Karpas-422 (cell line): ENCODE data around the gene MT3. TPM values are rescaled to one million over a fixed set of nuclear protein-coding genes. Genes with fewer than 3 reads are reported as not detected.
A peak's percentile ranks its signal among the peaks of the same experiment; 100 is the strongest.

Experiments used
- DNase-seq: peaks from one replicate; pipeline ENCODE4 v3.0.0-alpha.2; 2015
- H2AFZ ChIP-seq: fragments of 200-600 bp; sonication (generic); 2 replicates; pipeline ENCODE4 v1.6.1; 2014; ENCODE audit warnings: antibody characterized with exemption, low read length, mixed read lengths
- H3K27ac ChIP-seq: fragments of 200-600 bp; sonication (generic); 2 replicates; pipeline ENCODE4 v1.5.1; 2014; ENCODE audit warnings: mild to moderate bottlenecking, low read length, moderate library complexity
- H3K27me3 ChIP-seq: fragments of 200-600 bp; sonication (generic); 2 replicates; pipeline ENCODE4 v1.6.1; 2014; ENCODE audit warnings: low read length, mixed read lengths
- H3K36me3 ChIP-seq: fragments of 200-600 bp; sonication (generic); 2 replicates; pipeline ENCODE4 v1.6.1; 2014; ENCODE audit warnings: low read length, mixed read lengths; ENCODE audit not compliant: insufficient read depth
- H3K4me1 ChIP-seq: fragments of 200-600 bp; sonication (generic); 2 replicates; pipeline ENCODE4 v1.6.1; 2014; ENCODE audit warnings: mild to moderate bottlenecking, low read length, mixed read lengths
- H3K4me2 ChIP-seq: fragments of 200-600 bp; sonication (generic); 2 replicates; pipeline ENCODE4 v1.6.1; 2014; ENCODE audit warnings: low read length, low read depth, mild to moderate bottlenecking; ENCODE audit not compliant: poor library complexity, severe bottlenecking
- H3K4me3 ChIP-seq: fragments of 200-600 bp; sonication (generic); 2 replicates; pipeline ENCODE4 v1.5.1; 2014; ENCODE audit warnings: mild to moderate bottlenecking, antibody characterized with exemption, low read length, mixed read lengths
- H3K79me2 ChIP-seq: fragments of 200-600 bp; sonication (generic); 2 replicates; pipeline ENCODE4 v1.6.1; 2014; ENCODE audit warnings: mild to moderate bottlenecking, low read length, mixed read lengths
- H3K9ac ChIP-seq: fragments of 200-600 bp; sonication (generic); 2 replicates; pipeline ENCODE4 v1.6.0; 2014; ENCODE audit warnings: low read length
- H3K9me2 ChIP-seq: fragments of 200-600 bp; sonication (generic), shearing (Covaris generic); replicated peaks from 2 replicates; pipeline ENCODE4 v1.6.0; 2014; ENCODE audit warnings: mild to moderate bottlenecking, low read length, moderate library complexity; ENCODE audit not compliant: insufficient read depth
- H3K9me3 ChIP-seq: fragments of 300-700, 200-600 bp; sonication (generic); 2 replicates; pipeline ENCODE4 v1.6.1; 2014; ENCODE audit warnings: low read length, mixed read lengths
- H4K20me1 ChIP-seq: fragments of 200-600 bp; sonication (generic); 2 replicates; pipeline ENCODE4 v1.6.1; 2014; ENCODE audit warnings: mild to moderate bottlenecking, antibody characterized with exemption, low read length, low read depth; ENCODE audit not compliant: insufficient read depth
- total RNA-seq: library from RNA; depleted of rRNA; stranded (reverse); fragments of >200 nt; shearing (Covaris generic); gene quantifications from 2 replicates; pipeline ENCODE4 v1.2.3, GENCODE V29; 2014; ENCODE audit warnings: low replicate concordance

MT3 gene
- total RNA-seq, 1 experiment from 2014 or later = not detected

- no peak for DNase-seq
- H3K27me3 ChIP-seq = no peaks in the 10 kb centered on the region
- no peaks in the 10 kb centered on the region for H3K79me2 ChIP-seq
- H3K4me1 ChIP-seq = peaks cover 44% of the 10 kb centered on the region
- no peak overlapping the region for H3K4me2 ChIP-seq
- H2AFZ ChIP-seq = no peak overlapping the region
- no peaks in the 10 kb centered on the region for H3K9me2 ChIP-seq
- H3K4me3 ChIP-seq = no peak overlapping the region
- no peaks in the 10 kb centered on the region for H3K36me3 ChIP-seq
- H4K20me1 ChIP-seq = no peaks in the 10 kb centered on the region
- no peak overlapping the region for H3K27ac ChIP-seq
- H3K9ac ChIP-seq = no peak overlapping the region
- no peaks in the 10 kb centered on the region for H3K9me3 ChIP-seq
Measured at GRCh38 chr16:56625943-56626654, 36.8 kb downstream of the MT3 start.

- peaks cover 38% of the 10 kb centered on the region for H3K4me1 ChIP-seq
- H3K9me2 ChIP-seq = no peaks in the 10 kb centered on the region
- H3K27me3 ChIP-seq = no peaks in the 10 kb centered on the region
- no peak overlapping the region for H3K4me3 ChIP-seq
- no peak for DNase-seq
- no peak overlapping the region for H2AFZ ChIP-seq
- H3K36me3 ChIP-seq = no peaks in the 10 kb centered on the region
- no peak overlapping the region for H3K4me2 ChIP-seq
- H3K79me2 ChIP-seq = no peaks in the 10 kb centered on the region
- H3K9ac ChIP-seq = no peak overlapping the region
- no peaks in the 10 kb centered on the region for H4K20me1 ChIP-seq
- H3K9me3 ChIP-seq = no peaks in the 10 kb centered on the region
- no peak overlapping the region for H3K27ac ChIP-seq
Measured at GRCh38 chr16:56626685-56627084, 37.4 kb downstream of the MT3 start.

GRCh38 chr16:56628486-56629350 is 39.4 kb downstream of the MT3 start:
- Histone ChIP-seq H3K27me3 (no peaks in the 10 kb centered on the region), H3K9ac (no peak overlapping the region)

GRCh38 chr16:56629531-56629930 is 40.2 kb downstream of the MT3 start:
- Histone ChIP-seq H3K27ac (no peak overlapping the region), H3K27me3 (no peaks in the 10 kb centered on the region), H3K4me2 (peak overlapping the region; percentile 13), H3K36me3 (no peaks in the 10 kb centered on the region), H3K4me1 (peaks cover 13% of the 10 kb centered on the region), H3K9ac (no peak overlapping the region), H3K79me2 (no peaks in the 10 kb centered on the region), H3K9me2 (no peaks in the 10 kb centered on the region), H4K20me1 (no peaks in the 10 kb centered on the region), H3K9me3 (no peaks in the 10 kb centered on the region), H3K4me3 (no peak overlapping the region), H2AFZ (no peak overlapping the region)
- DNase-seq = no peak

More at GRCh38 chr16:56628486-56629350, 39.4 kb downstream of the MT3 start:
- H3K4me3 ChIP-seq = no peak overlapping the region
- no peaks in the 10 kb centered on the region for H3K79me2 ChIP-seq
- no peak for DNase-seq
- H3K9me2 ChIP-seq = no peaks in the 10 kb centered on the region
- H3K36me3 ChIP-seq = no peaks in the 10 kb centered on the region
- H3K4me2 ChIP-seq = no peak overlapping the region
- H2AFZ ChIP-seq = no peak overlapping the region
- H3K4me1 ChIP-seq = peaks cover 18% of the 10 kb centered on the region
- no peak overlapping the region for H3K27ac ChIP-seq
- H3K9me3 ChIP-seq = no peaks in the 10 kb centered on the region
- no peaks in the 10 kb centered on the region for H4K20me1 ChIP-seq

GRCh38 chr16:56630134-56630533 is 40.8 kb downstream of the MT3 start:
- no peaks in the 10 kb centered on the region for H3K27me3 ChIP-seq
- DNase-seq = peak; percentile 60

GRCh38 chr16:56631197-56631596 is 41.9 kb downstream of the MT3 start:
- Histone ChIP-seq H2AFZ (no peak overlapping the region), H3K9ac (no peak overlapping the region), H3K27ac (no peak overlapping the region), H3K9me2 (no peaks in the 10 kb centered on the region), H3K4me2 (no peak overlapping the region), H3K79me2 (no peaks in the 10 kb centered on the region), H3K36me3 (no peaks in the 10 kb centered on the region), H4K20me1 (no peaks in the 10 kb centered on the region), H3K27me3 (no peaks in the 10 kb centered on the region), H3K9me3 (no peaks in the 10 kb centered on the region), H3K4me3 (no peak overlapping the region), H3K4me1 (peaks cover 13% of the 10 kb centered on the region)
- no peak for DNase-seq

More at GRCh38 chr16:56630134-56630533, 40.8 kb downstream of the MT3 start:
- Histone ChIP-seq H3K4me2 (peak overlapping the region; percentile 13), H4K20me1 (no peaks in the 10 kb centered on the region), H2AFZ (0 out of 2 replicates have a peak overlapping the region, but pooled peaks have one; percentile 8), H3K36me3 (no peaks in the 10 kb centered on the region), H3K4me1 (peaks cover 13% of the 10 kb centered on the region), H3K79me2 (no peaks in the 10 kb centered on the region), H3K9me3 (no peaks in the 10 kb centered on the region), H3K9me2 (no peaks in the 10 kb centered on the region), H3K9ac (no peak overlapping the region), H3K4me3 (no peak overlapping the region), H3K27ac (no peak overlapping the region)

GRCh38 chr16:56631832-56632155 is 42.5 kb downstream of the MT3 start:
- no peak for DNase-seq
- Histone ChIP-seq H3K9me2 (no peaks in the 10 kb centered on the region), H3K4me3 (no peak overlapping the region), H2AFZ (no peak overlapping the region), H3K27me3 (no peaks in the 10 kb centered on the region), H3K9ac (no peak overlapping the region), H3K27ac (no peak overlapping the region), H3K9me3 (no peaks in the 10 kb centered on the region), H3K4me2 (no peak overlapping the region), H3K4me1 (peaks cover 18% of the 10 kb centered on the region), H4K20me1 (no peaks in the 10 kb centered on the region), H3K79me2 (no peaks in the 10 kb centered on the region), H3K36me3 (no peaks in the 10 kb centered on the region)

- no peak within 1 kb of the TSS for H3K27ac ChIP-seq
- peaks cover 18% of the 10 kb centered on the region for H3K4me1 ChIP-seq
- H3K9me2 ChIP-seq = no peaks in the 10 kb centered on the region
- H3K9ac ChIP-seq = no peak within 1 kb of the TSS
- no peak within 1 kb of the TSS for H3K4me3 ChIP-seq
- no peaks in the 10 kb centered on the region for H3K27me3 ChIP-seq
- H3K4me2 ChIP-seq = no peak within 1 kb of the TSS
- DNase-seq = no peak
- H3K79me2 ChIP-seq = no peaks in the 10 kb centered on the region
- H3K9me3 ChIP-seq = no peaks in the 10 kb centered on the region
- no peaks in the 10 kb centered on the region for H4K20me1 ChIP-seq
- no peaks in the 10 kb centered on the region for H3K36me3 ChIP-seq
- no peak within 1 kb of the TSS for H2AFZ ChIP-seq
Measured at GRCh38 chr16:56632156-56632847, 43.0 kb downstream of the MT3 start, which contains the start of gene MT1M. TSS of gene MT1M (plus strand) at chr16:56632659. CDS start at chr16:56632732, 73 bp downstream.
